ENCODE measurements around the gene SPIN2A.
"Not testable (repeated sequence)": the region's sequence is repeated elsewhere in the genome, so short reads cannot be mapped to it uniquely, and the experiment has no call there.

The SPIN2A gene

DNA sequence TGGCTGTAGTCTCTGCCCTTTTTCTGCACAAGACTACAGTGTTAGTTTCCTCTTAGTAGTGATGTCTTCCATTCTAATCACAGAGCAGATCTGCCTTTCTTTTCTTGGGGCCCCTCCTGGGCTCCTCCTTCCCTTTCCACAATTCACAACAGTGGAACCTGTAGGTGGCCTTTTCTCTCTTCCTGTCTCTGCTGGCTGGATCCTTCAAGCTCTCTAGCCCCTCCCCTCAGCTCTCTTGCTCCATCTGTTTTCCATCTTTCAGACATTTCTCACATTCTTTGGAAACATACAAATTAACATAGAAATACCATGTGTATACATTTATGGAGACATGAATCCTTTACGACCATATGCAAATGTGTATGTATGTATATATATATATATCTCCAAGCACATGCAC is 304 bp upstream of the SPIN2A start:
- Histone ChIP-seq H3K4me3 (peak overlapping the region; percentile 59), H3K27ac (no peak overlapping the region)
- TF ChIP-seq, protein P1, sequence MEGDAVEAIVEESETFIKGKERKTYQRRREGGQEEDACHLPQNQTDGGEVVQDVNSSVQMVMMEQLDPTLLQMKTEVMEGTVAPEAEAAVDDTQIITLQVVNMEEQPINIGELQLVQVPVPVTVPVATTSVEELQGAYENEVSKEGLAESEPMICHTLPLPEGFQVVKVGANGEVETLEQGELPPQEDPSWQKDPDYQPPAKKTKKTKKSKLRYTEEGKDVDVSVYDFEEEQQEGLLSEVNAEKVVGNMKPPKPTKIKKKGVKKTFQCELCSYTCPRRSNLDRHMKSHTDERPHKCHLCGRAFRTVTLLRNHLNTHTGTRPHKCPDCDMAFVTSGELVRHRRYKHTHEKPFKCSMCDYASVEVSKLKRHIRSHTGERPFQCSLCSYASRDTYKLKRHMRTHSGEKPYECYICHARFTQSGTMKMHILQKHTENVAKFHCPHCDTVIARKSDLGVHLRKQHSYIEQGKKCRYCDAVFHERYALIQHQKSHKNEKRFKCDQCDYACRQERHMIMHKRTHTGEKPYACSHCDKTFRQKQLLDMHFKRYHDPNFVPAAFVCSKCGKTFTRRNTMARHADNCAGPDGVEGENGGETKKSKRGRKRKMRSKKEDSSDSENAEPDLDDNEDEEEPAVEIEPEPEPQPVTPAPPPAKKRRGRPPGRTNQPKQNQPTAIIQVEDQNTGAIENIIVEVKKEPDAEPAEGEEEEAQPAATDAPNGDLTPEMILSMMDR (IDR thresholded peaks at IDR 0.05): no peak
- no peak for DNase-seq (ENCODE audit: low spot score)

GRCh38 chrX:57136589-57136988 is 608 bp downstream of the SPIN2A start:
- not testable (repeated sequence) for H3K27ac ChIP-seq; DNase-seq (ENCODE audit: low spot score)
- H3K4me3 ChIP-seq: peak overlapping the region; percentile 59

DNA sequence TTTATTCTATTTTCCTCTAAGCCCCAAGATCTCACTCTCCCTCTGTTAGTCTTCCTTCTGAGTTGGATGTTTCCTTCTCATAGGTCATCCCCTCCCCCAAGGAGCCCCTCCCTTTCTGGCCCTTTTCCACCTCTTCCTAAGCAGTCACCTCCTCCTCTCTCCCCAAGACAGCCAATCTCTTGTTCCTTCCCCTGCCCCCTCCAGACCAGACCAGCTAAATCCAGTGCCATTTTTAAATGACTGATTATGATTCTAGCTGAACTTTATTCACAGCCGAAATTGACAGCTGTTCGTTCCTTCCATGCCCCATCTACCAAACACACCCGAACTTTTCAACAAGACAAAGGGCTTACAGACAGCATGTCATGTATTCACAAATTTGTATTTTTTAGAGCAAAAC is 1.9 kb downstream of the SPIN2A start:
- no peak for DNase-seq (ENCODE audit: low spot score)
- Histone ChIP-seq H3K27ac (no peak overlapping the region), H3K4me3 (no peak overlapping the region)
- TF ChIP-seq, protein P1 (IDR thresholded peaks at IDR 0.05): no peak

GRCh38 chrX:57134702-57135101 is 2.5 kb downstream of the SPIN2A start:
- no peak overlapping the region for H3K27ac ChIP-seq
- H3K4me3 ChIP-seq: no peak overlapping the region
- no peak for DNase-seq (ENCODE audit: low spot score)
- TF ChIP-seq, protein P1 (IDR thresholded peaks at IDR 0.05): no peak

DNA sequence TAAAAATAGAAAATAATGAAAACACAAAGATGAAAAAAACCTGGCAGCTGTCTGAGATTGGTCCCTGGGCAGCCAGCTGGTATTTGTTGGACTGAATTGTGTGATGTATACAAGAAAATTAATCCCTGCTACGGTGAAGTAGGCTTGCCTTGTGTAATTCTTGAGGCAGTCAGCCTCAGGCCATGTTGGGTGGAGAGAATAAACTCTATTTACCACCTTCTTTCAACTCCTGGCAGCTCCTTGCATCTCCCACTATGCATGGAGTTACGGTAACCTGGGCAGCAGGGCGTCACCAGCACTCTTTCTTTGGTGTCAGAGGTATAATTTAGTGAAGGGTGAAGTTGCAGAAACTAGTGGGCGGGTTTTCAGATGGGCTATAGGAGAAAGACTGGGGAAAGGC is 3.5 kb downstream of the SPIN2A start:
- no peak overlapping the region for H3K27ac ChIP-seq
- H3K4me3 ChIP-seq: no peak overlapping the region
- TF ChIP-seq, protein P1 (IDR thresholded peaks at IDR 0.05): no peak
- no peak for DNase-seq (ENCODE audit: low spot score)

- H3K27ac ChIP-seq; H3K4me3 ChIP-seq; DNase-seq (ENCODE audit: low spot score): not testable (repeated sequence)
Observed at GRCh38 chrX:57133284-57133683, 3.9 kb downstream of the SPIN2A start.

DNA sequence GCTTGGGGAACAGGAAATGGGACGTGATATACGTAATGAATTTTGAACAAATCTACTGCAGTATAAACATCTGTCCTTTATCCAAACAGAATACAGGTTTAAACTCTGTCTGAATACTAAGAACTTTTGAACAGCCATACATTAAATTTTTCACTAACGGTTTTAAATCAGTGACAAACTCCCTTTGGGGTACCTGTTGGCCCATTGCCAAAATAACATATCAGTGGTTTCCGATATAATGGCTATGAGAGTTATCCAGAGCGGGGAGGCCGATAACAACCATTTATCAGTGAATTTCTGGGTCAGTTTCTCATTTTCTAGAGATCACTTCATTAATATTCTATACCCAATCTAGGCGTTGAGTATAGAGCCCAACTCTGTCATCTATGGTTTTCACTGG is 5.2 kb downstream of the SPIN2A start:
- H3K4me3 ChIP-seq: no peak overlapping the region
- H3K27ac ChIP-seq: no peak overlapping the region
- no peak for DNase-seq (ENCODE audit: low spot score)
- TF ChIP-seq, protein P1 (IDR thresholded peaks at IDR 0.05): no peak

DNA sequence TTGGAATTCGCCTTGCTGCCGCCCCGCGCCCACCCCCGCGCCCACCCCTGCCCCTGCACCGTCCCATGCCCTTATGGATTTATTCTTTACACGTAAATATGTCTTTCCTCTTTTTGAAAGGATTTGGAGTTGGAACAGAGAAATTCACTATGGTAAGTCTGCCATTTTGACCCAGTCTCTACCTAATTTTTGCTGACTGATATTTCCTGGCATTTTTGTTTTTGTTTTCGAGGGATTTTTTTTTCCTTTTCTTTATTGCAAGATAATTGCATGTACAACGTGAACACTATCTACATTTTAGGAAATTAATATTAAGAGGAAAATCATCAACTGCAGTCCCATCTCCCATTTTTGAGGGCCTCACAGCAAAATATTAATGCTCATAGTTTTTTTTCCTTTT is 15.4 kb downstream of the SPIN2A start:
- peak overlapping the region; percentile 67 to 89 for H3K27ac ChIP-seq
- TF ChIP-seq, protein P1 (IDR thresholded peaks at IDR 0.05): no peak
- peak overlapping the region; percentile 74 for H3K4me3 ChIP-seq
- no peak for DNase-seq (ENCODE audit: low spot score)
